Measurements from ENCODE around the gene PTPRT.

Gene PTPRT

DNA sequence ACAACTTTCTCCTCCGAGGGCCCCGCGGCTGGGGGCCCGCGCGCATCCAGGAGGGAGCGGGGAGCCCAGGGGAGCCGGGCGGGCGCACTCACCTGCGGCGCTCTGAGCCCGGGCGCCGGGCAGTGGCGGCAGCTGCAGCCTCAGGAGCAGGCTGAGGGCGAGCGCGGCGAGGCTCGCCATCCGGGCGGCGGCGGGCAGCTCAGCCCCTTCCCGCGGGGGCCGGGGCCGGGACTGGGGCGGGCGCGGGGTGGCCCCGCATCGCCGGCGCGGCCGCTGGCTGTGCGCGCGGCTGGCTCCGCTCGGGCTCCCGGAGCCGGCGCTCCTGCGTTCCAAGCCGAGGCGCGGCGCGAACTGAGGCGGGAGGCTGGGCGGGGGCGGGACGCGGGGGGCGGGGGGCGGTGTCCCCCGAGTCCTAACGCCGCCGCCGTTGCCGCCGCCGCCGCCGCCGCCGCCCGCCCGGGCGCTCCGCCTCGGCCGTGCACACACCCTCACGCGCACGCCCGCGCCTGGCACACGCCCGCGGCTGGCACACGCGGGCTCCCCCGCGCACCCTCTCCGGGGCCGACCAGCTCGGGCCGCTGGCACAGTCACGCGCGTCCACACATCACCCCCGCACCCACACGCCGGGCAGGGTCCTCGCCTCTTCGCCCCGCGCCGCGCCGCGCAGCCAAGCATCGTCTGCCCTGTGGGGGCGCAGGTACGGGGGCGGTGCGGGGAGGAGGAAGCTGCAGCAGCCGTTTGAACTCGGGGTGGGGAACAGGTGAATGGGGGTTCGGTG is at the start of gene PTPRT:
TSS of gene PTPRT (minus strand) at position 353 of the 778 bp plus-strand sequence. CDS start at position 180, 173 bp downstream.
- DNase-seq, result no peak

- DNase-seq, result no peak
Measured at GRCh38 chr20:43238833-43239232, 49.1 kb upstream of the PTPRT start.

DNA sequence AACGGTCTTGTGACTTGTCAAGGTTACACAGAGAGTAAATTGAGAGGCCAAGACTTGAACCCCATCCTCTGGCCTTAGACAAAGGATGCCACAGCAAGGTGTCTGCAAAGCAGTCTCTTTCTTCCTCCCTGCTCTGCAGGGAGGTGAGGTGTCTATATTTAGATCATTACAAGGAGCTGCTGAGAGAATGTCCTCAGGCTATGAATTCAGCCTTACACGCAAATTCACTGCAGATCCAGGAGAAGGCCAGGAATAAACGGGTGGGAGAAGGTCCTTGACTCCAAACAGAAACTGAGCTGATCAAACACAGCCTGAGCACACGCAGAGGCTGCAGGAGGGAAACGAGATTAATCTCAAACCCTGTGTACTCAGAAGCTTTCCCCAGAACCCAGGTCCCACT is 48.6 kb upstream of the PTPRT start:
- no peak for DNase-seq

- DNase-seq, result no peak
Measured at GRCh38 chr20:43237651-43238168, 48.0 kb upstream of the PTPRT start.

DNA sequence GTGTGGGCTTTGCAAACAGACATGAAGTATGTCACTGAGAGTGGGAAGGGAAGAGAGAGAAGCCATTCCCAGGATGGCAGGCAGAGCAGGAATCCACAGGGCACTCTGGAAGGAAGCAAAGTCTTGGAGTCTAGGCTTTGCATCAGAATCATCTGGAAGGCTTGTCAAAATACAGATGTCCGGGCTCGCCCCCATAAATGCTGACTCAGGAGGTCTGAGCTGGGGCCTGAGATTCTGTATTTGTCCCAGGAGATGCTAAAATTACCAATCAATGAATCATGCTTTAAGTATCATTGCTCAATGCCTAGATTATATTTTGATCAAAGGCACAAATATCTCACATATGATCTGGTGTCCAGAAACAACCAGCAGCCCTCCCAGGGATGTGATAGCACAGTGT is 46.3 kb upstream of the PTPRT start:
- no peak for DNase-seq

GRCh38 chr20:43231829-43232228 is 42.1 kb upstream of the PTPRT start:
- no peak for DNase-seq

GRCh38 chr20:43229696-43230095 is 40.0 kb upstream of the PTPRT start:
- no peak for DNase-seq

DNA sequence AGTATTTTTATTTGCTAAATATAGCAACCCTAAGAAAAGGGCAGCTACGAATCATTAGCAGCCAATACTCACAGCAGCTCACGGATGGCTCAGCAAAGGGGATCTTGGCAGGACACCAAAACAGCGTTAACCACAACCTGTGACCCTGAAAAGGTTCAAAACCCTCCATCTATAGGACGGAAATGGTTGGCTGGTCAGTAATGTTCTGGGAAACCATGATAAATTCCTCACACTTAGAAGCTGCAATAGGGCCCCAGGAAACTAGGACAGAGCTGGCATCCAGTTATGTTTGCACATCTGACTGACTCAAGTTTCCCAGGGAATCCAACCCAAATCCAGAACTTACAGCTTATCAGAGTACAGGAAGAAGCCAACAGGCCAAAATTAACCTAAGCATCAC is 30.9 kb upstream of the PTPRT start:
- no peak for DNase-seq

- DNase-seq, result no peak
Measured at GRCh38 chr20:43210901-43211300, 21.2 kb upstream of the PTPRT start.

GRCh38 chr20:43209831-43210230 is 20.1 kb upstream of the PTPRT start:
- DNase-seq, result no peak

DNA sequence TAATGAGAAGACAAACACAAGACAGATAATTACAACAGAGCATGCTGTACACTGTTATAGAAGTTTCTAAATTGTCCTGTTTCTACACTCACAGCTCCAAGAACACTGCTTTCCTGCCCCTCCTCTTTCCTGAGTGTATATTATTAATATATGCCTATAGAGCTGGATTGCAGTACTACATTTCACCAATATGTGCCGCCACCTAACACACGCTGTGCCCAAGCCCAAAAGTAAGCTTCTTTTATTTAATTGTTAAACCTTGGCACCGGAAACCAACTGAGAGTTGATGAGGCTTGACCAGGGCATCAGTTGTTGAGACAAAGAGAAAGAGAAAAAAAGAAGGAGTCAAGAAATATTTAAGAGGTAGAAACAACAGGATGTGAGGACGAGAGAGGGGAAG is 16.0 kb upstream of the PTPRT start:
- no peak for DNase-seq

GRCh38 chr20:43202100-43202499 is 12.4 kb upstream of the PTPRT start:
- DNase-seq, result no peak

- no peak for DNase-seq
Measured at GRCh38 chr20:43198607-43199006, 8.9 kb upstream of the PTPRT start.

- no peak for DNase-seq
Measured at GRCh38 chr20:43196243-43196642, 6.5 kb upstream of the PTPRT start.

DNA sequence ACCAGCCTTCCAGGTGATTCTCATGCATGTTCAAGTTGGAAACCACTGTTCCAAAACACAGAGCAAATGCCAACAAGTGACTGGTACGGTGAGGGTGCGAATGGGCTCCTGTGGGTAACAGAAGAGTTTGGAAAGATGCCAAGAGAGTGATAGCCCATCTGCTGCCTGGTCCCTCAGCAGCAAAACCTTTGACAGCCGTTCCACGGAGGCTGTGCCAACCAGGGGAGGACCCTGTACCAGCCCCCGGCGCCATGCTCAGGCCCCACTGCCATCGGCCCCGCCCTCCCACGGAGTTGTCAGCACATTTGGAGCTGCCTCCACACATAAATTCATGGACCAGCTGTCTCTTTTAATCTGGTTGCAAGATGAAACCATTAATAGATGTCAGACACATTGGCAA is 4.4 kb upstream of the PTPRT start:
- DNase-seq, result no peak

DNA sequence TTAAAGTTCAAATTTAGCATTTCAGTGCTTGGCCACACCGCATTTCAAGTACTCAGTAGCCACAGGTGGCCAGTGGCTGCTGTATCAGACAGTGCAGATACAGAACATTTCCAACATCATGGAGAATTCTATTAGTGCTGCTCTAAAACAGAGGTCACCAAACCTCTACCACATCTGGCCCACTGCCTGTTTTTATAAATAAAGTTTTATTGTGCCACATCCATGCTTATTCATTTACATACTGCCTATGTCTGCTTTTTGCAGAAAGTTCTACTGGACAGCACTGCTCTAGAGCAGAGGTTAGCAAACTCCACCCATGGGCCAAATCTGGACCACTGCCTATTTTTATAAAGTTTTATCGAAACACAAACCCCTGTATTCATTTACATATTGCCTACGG is 3.7 kb upstream of the PTPRT start:
- DNase-seq, result no peak

GRCh38 chr20:43191946-43192863 is 2.5 kb upstream of the PTPRT start:
- DNase-seq, result peak in 1 of 2 donors; percentile 26

DNA sequence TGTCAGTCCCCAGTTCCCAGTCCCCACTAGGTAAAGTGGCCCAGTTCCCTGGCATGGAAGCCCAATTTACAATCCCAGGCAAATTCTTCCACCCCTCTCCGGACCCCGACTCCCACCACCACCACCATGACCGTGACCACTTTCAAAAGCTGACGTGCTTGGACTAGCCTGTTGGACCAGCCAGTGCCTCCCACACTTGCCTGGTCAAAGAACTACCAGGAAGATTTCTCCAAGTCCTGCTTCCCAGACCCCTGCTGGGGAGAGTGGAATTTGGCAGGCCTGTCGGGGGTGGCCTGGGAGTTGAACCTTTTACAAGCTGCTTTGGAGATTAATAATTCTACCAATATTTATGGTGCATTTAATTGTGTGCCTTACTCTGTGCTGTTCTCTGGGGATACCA is 1.4 kb upstream of the PTPRT start:
- no peak for DNase-seq

GRCh38 chr20:43190332-43190953 is 737 bp upstream of the PTPRT start:
- DNase-seq, result no peak

DNA sequence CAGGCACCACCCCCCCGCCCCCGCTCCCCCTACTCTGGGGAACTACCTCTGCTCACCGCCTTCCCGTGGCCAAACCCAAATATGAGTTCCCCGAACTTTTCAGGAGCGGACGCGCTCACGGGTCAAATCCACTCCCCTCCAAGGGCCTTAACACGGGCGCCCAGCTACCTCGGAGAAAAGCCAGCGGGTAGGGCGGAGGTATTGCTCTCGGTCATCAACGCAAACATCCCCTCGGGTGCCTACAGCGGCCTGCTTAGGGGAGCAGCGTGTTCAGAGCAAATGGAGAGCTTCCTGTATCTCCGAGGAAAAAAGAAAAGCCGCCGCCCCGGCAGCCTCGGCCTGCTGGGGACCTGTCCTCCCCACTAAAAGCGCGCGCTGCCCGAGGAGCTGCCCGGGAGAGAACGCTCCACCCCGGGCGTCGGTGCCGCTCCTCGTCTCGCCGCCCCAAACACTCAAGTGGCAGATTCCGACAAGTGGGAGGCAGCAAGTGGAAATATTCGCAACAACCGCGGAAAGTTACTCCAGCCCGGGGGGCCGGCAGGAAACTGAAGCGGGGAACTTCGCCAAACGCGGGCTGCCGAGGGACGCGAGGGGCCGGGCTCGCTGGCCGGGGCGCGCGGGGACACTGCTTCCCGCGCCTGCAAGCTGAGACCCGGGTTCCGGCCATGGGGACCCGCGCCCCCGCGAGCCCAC is 699 bp downstream of the PTPRT start:
- no peak for DNase-seq

DNA sequence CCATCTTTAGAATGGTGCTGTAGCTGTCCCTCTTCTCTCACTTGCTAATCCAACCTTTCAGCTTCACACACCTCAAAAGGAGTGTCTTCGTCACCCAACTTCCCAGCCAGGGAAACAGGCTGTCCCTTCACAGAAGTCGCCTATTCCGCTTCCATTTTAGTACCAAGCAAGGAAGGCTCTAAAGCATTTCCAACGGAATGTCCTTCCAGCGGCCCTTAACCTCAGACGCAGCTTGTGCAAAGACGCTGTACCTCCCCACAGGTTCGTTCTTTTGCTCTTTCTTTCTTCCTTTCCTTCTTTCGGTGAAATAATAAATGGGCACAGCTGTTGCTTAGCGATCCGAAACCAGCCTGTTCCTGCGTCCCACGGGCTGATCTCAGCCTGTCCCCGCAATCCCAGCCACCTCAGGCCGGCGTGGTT is 1.5 kb downstream of the PTPRT start:
- no peak for DNase-seq

- DNase-seq, result peak; percentile 67 to 79
Measured at GRCh38 chr20:43187476-43188233, 2.1 kb downstream of the PTPRT start.

All from stimulated activated CD4-positive, alpha-beta T cell treated with anti-CD3 and anti-CD28 coated beads, Interleukin-2, amount 100 ng/mL, for 24 hours (primary cell).